Breast epithelium (tissue), 4 donors: Measurements from ENCODE around the gene LRP6. TPM values are rescaled to one million over a fixed set of nuclear protein-coding genes. Genes with fewer than 3 reads are reported as not detected.

ENCODE experiments used
- DNase-seq, 2 donors: peaks; one replicate each; pipeline ENCODE4 v3.0.0-alpha.2; 2019; ENCODE audit warnings: low spot score in 2 of 2
- H3K27ac ChIP-seq, 2 donors: fragments of 200-600 bp; sonication (generic) in 1 of 2; one replicate each; pipeline ENCODE4 v1.5.1; 2016 to 2019; ENCODE audit warnings: mild to moderate bottlenecking in 1 of 2
- H3K27me3 ChIP-seq, 2 donors: fragments of 200-600 bp; sonication (generic) in 1 of 2; one replicate each; pipeline versions ENCODE4 v1.5.1 to v1.6.0; 2017 to 2019; ENCODE audit warnings: control low read depth in 1 of 2, mild to moderate bottlenecking in 1 of 2
- H3K36me3 ChIP-seq: fragments of 200-600 bp; one replicate; pipeline ENCODE4 v1.5.1; 2019
- H3K4me1 ChIP-seq, 2 donors: fragments of 200-600 bp; sonication (generic); one replicate each; pipeline ENCODE4 v1.5.1; 2016 to 2019; ENCODE audit warnings: control low read depth in 1 of 2
- H3K4me3 ChIP-seq, 3 donors: fragments of 200-600 bp; sonication (generic); 1 replicate in 2 of 3; 2 replicates in 1 of 3; pipeline ENCODE4 v1.5.1; 2016 to 2019; ENCODE audit warnings: mild to moderate bottlenecking in 3 of 3, moderate library complexity in 2 of 3
- H3K9me3 ChIP-seq, 2 donors: fragments of 200-600 bp; sonication (generic) in 1 of 2; one replicate each; pipeline ENCODE4 v1.5.1; 2016 to 2019; ENCODE audit warnings: control low read depth in 1 of 2
- CTCF ChIP-seq, 3 donors: fragments of 450-650 bp; IDR thresholded peaks; one replicate each; pipeline ENCODE4 v1.5.1; 2016 to 2017; ENCODE audit warnings: antibody characterized with exemption in 3 of 3, mild to moderate bottlenecking in 3 of 3, moderate library complexity in 3 of 3
- POLR2A ChIP-seq: fragments of 450-650 bp; IDR thresholded peaks from one replicate; pipeline ENCODE4 v1.6.1; 2016; ENCODE audit warnings: antibody characterized with exemption, mild to moderate bottlenecking, moderate library complexity
- POLR2AphosphoS5 ChIP-seq, 3 donors: sonication (generic); formaldehyde crosslinking; IDR thresholded peaks; one replicate each; pipeline ENCODE4 v1.6.1; 2017; ENCODE audit warnings: antibody characterized with exemption in 3 of 3
- intact Hi-C: fragments of 100-400 bp; cut with DNase I; formaldehyde crosslinking; loops from one replicate; pipeline ENCODE4 v1.15.1; 2023; ENCODE audit warnings: low total_unique reads
- total RNA-seq, 3 donors: library from RNA; depleted of rRNA; stranded (reverse); fragments of >200 nt; gene quantifications; one replicate each; pipeline ENCODE4 v1.1.0, GENCODE V29; 2016

The LRP6 gene
- total RNA-seq, 3 donors from 2014 or later: 28.6 to 69.1 (median 52.4) TPM

DNA sequence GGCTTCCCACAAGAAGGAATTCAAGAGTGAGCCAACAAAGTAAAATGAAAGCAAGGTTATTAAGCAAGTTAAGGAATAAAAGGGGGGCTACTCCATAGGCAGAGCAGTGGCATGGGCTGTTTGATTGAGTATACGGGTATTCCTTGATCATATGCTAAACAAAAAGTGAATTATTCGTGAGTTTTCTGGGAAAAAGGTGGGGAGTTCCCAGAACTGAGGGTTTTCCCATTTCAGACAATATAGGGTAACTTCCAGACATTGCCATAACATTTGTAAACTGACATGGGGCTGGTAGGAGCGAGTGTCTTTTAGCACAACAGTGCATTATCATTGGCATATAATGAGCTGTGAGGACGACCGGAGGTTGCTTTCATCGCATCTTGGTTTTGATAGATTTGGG, 198.1 kb downstream of the LRP6 start:
- Histone ChIP-seq H3K9me3 (no peaks in the 10 kb centered on the region), H3K36me3 (no peaks in the 10 kb centered on the region), H3K4me3 (no peak overlapping the region), H3K27me3 (no peaks in the 10 kb centered on the region), H3K4me1 (no peaks in the 10 kb centered on the region), H3K27ac (no peak overlapping the region)
- intact Hi-C loops: no loop called here
- no peak for DNase-seq
- no peak for TF ChIP-seq POLR2A
- no peak for TF ChIP-seq CTCF (IDR thresholded peaks at IDR 0.05)
- TF ChIP-seq POLR2AphosphoS5 (IDR thresholded peaks at IDR 0.05): no peak

Other genes with a start within 250 kb of the LRP6 start
- gene BCL2L14, start 196.1 kb downstream of the LRP6 start, total RNA-seq: 1 to 10 TPM in 1 of 3 donors, under 1 TPM in 1, not detected in 1; 0.29 to 1.6 TPM
- 10 to 100 TPM; 16.3 to 24.9 (median 18.7) TPM for gene MANSC1, start 83.2 kb upstream of the LRP6 start, total RNA-seq
- gene BORCS5, start 90.0 kb upstream of the LRP6 start, total RNA-seq: 10 to 100 TPM; 13.5 to 20.3 (median 17.4) TPM